ENCODE results near the gene APP.

Gene APP

GRCh38 chr21:25906587-25906986 is 264.0 kb downstream of the APP start:
- no peak for DNase-seq (ENCODE audit: low read depth in 3 of 3)

GRCh38 chr21:25905126-25905525 is 265.4 kb downstream of the APP start:
- no peak for DNase-seq (ENCODE audit: low read depth in 3 of 3)

GRCh38 chr21:25904044-25904695 is 266.4 kb downstream of the APP start:
- DNase-seq (ENCODE audit: low read depth in 3 of 3), result no peak

- DNase-seq (ENCODE audit: low read depth in 3 of 3), result no peak
Observed at GRCh38 chr21:25903607-25904006, 267.0 kb downstream of the APP start.

GRCh38 chr21:25901330-25901979 is 269.1 kb downstream of the APP start:
- no peak for DNase-seq (ENCODE audit: low read depth in 3 of 3)

GRCh38 chr21:25898671-25899070 is 271.9 kb downstream of the APP start:
- no peak for DNase-seq (ENCODE audit: low read depth in 3 of 3)

- no peak for DNase-seq (ENCODE audit: low read depth in 3 of 3)
Observed at GRCh38 chr21:25897383-25897782, 273.2 kb downstream of the APP start.

GRCh38 chr21:25896501-25897056 is 274.0 kb downstream of the APP start:
- DNase-seq (ENCODE audit: low read depth in 3 of 3), result no peak

- no peak for DNase-seq (ENCODE audit: low read depth in 3 of 3)
Observed at GRCh38 chr21:25895565-25896205, 274.9 kb downstream of the APP start.

- DNase-seq (ENCODE audit: low read depth in 3 of 3), result no peak
Observed at GRCh38 chr21:25893191-25893590, 277.4 kb downstream of the APP start.

GRCh38 chr21:25891596-25891995 is 279.0 kb downstream of the APP start:
- no peak for DNase-seq (ENCODE audit: low read depth in 3 of 3)

GRCh38 chr21:25890001-25890400 is 280.6 kb downstream of the APP start:
- DNase-seq (ENCODE audit: low read depth in 3 of 3), result no peak

- no peak for DNase-seq (ENCODE audit: low read depth in 3 of 3)
Observed at GRCh38 chr21:25888711-25889110, 281.9 kb downstream of the APP start.

GRCh38 chr21:25887646-25888306 is 282.8 kb downstream of the APP start:
- DNase-seq (ENCODE audit: low read depth in 3 of 3), result no peak

- no peak for DNase-seq (ENCODE audit: low read depth in 3 of 3)
Observed at GRCh38 chr21:25887166-25887565, 283.4 kb downstream of the APP start.

GRCh38 chr21:25885880-25886279 is 284.7 kb downstream of the APP start:
- DNase-seq (ENCODE audit: low read depth in 3 of 3), result no peak

- no peak for DNase-seq (ENCODE audit: low read depth in 3 of 3)
Observed at GRCh38 chr21:25885405-25885804, 285.2 kb downstream of the APP start.

- DNase-seq (ENCODE audit: low read depth in 3 of 3), result no peak
Observed at GRCh38 chr21:25884311-25884710, 286.3 kb downstream of the APP start.

GRCh38 chr21:25881524-25882376 is 288.8 kb downstream of the APP start:
- peak in 2 of 3 donors; percentile 32 to 36 for DNase-seq (ENCODE audit: low read depth in 3 of 3)

GRCh38 chr21:25879203-25879602 is 291.4 kb downstream of the APP start:
- no peak for DNase-seq (ENCODE audit: low read depth in 3 of 3)

- DNase-seq (ENCODE audit: low read depth in 3 of 3), result no peak
Observed at GRCh38 chr21:25878344-25878743, 292.2 kb downstream of the APP start.
